NCI-H82 treated with DMSO at 0.1 percent for 48 hours (cell line): Measurements from ENCODE around the gene ARSG.
"Not testable (repeated sequence)": the region's sequence is repeated elsewhere in the genome, so short reads cannot be mapped to it uniquely, and the experiment has no call there.

ENCODE experiments used
- DNase-seq: peaks from one replicate; lab custom pipeline; 2025; ENCODE audit not compliant: unreplicated experiment; lab: John Stamatoyannopoulos, UW

The ARSG gene

GRCh38 chr17:68327823-68328557, 36.7 kb downstream of the ARSG start:
- no peak for DNase-seq

GRCh38 chr17:68328676-68329075, 37.4 kb downstream of the ARSG start:
- DNase-seq: no peak

GRCh38 chr17:68329331-68329730, 38.0 kb downstream of the ARSG start:
- no peak for DNase-seq

GRCh38 chr17:68331932-68332331, 40.6 kb downstream of the ARSG start:
- DNase-seq: not testable (repeated sequence)

- DNase-seq: no peak
Measured at GRCh38 chr17:68334393-68334792, 43.1 kb downstream of the ARSG start.

GRCh38 chr17:68341482-68341881, 50.2 kb downstream of the ARSG start:
- no peak for DNase-seq

GRCh38 chr17:68343976-68344375, 52.7 kb downstream of the ARSG start:
- DNase-seq: no peak

- no peak for DNase-seq
Measured at GRCh38 chr17:68344701-68345136, 53.4 kb downstream of the ARSG start.

- no peak for DNase-seq
Measured at GRCh38 chr17:68346448-68346847, 55.2 kb downstream of the ARSG start.

GRCh38 chr17:68347380-68347779, 56.1 kb downstream of the ARSG start:
- no peak for DNase-seq

- no peak for DNase-seq
Measured at GRCh38 chr17:68349157-68349556, 57.9 kb downstream of the ARSG start.

- DNase-seq: no peak
Measured at GRCh38 chr17:68351395-68351794, 60.1 kb downstream of the ARSG start.

GRCh38 chr17:68352041-68352440, 60.7 kb downstream of the ARSG start:
- no peak for DNase-seq

GRCh38 chr17:68352671-68353070, 61.4 kb downstream of the ARSG start:
- not testable (repeated sequence) for DNase-seq

GRCh38 chr17:68353111-68353521, 61.8 kb downstream of the ARSG start:
- DNase-seq: no peak

GRCh38 chr17:68354311-68354710, 63.0 kb downstream of the ARSG start:
- DNase-seq: not testable (repeated sequence)

GRCh38 chr17:68355108-68355507, 63.8 kb downstream of the ARSG start:
- DNase-seq: not testable (repeated sequence)

- no peak for DNase-seq
Measured at GRCh38 chr17:68356520-68356919, 65.2 kb downstream of the ARSG start.

- no peak for DNase-seq
Measured at GRCh38 chr17:68356949-68357455, 65.7 kb downstream of the ARSG start.

GRCh38 chr17:68357886-68358285, 66.6 kb downstream of the ARSG start:
- no peak for DNase-seq

- no peak for DNase-seq
Measured at GRCh38 chr17:68359791-68360535, 68.7 kb downstream of the ARSG start.

- DNase-seq: no peak
Measured at GRCh38 chr17:68365469-68365868, 74.2 kb downstream of the ARSG start.
